H1 (cell line): Measurements from ENCODE around the gene NCOA6. TPM values are rescaled to one million over a fixed set of nuclear protein-coding genes. Genes with fewer than 3 reads are reported as not detected.

Source experiments
- CTCF ChIA-PET: fragments of 300-600 bp; sonication (Branson Sonifier 250); formaldehyde crosslinking; loops from one replicate; lab custom pipeline; 2021; ENCODE audit not compliant: partially characterized antibody; lab: Charles Lee
- POLR2A ChIA-PET: fragments of 300-600 bp; sonication (Branson Sonifier 250); formaldehyde crosslinking; loops from one replicate; lab custom pipeline; 2021; ENCODE audit warnings: inconsistent platforms; ENCODE audit not compliant: partially characterized antibody; lab: Charles Lee
- DNase-seq, 2 experiments: peaks; one replicate each; pipeline versions ENCODE4 v3.0.0 to v3.0.0-alpha.2; 2010 to 2022; ENCODE audit warnings: low spot score in 2 of 2, low read depth in 1 of 2, mixed read lengths in 1 of 2
- FAIRE-seq: peaks from 2 replicates; lab custom pipeline; 2011; peaks lifted over from hg19 to GRCh38; lab: Jason Lieb, UNC
- H2AFZ ChIP-seq: 2 replicates; pipeline ENCODE4 v1.8.1; 2012; ENCODE audit warnings: low read length, inconsistent platforms
- H2AK5ac ChIP-seq: 2 replicates; pipeline ENCODE4 v1.6.1; 2013; ENCODE audit warnings: low read depth, low read length
- H2BK120ac ChIP-seq: replicated peaks from 2 replicates; pipeline ENCODE3; 2013; ENCODE audit warnings: low read depth, low read length, inconsistent platforms
- H2BK12ac ChIP-seq: 2 replicates; pipeline ENCODE4 v1.6.1; 2013; ENCODE audit warnings: low read depth, low read length
- H2BK15ac ChIP-seq: 2 replicates; pipeline ENCODE4 v1.6.1; 2013; ENCODE audit warnings: low read length
- H2BK20ac ChIP-seq: 2 replicates; pipeline ENCODE4 v1.6.1; 2013; ENCODE audit warnings: low read length
- H2BK5ac ChIP-seq: 2 replicates; pipeline ENCODE4 v1.6.1; 2013; ENCODE audit warnings: low read depth, low read length
- H3K14ac ChIP-seq: 2 replicates; pipeline ENCODE4 v1.6.1; 2013; ENCODE audit warnings: inconsistent platforms; ENCODE audit not compliant: insufficient read length
- H3K18ac ChIP-seq: 2 replicates; pipeline ENCODE4 v1.6.1; 2013; ENCODE audit warnings: low read length; ENCODE audit errors: extremely low read depth
- H3K23ac ChIP-seq: 2 replicates; pipeline ENCODE4 v1.6.1; 2013; ENCODE audit warnings: inconsistent platforms; ENCODE audit not compliant: insufficient read length
- H3K23me2 ChIP-seq: 2 replicates; pipeline ENCODE4 v1.6.1; 2013; ENCODE audit warnings: low read depth, low read length
- H3K27ac ChIP-seq: 2 replicates; pipeline ENCODE4 v1.6.1; 2011; ENCODE audit warnings: low read depth, low read length, inconsistent platforms
- H3K27me3 ChIP-seq, 4 experiments: replicated peaks in 1 of 4; 1 replicate in 1 of 4; 2 replicates in 3 of 4; pipeline versions ENCODE4 v1.6.1 to v1.8.1; 2011 to 2013; ENCODE audit warnings: low read length in 3 of 4, mild to moderate bottlenecking in 3 of 4, inconsistent platforms in 2 of 4, mixed read lengths in 2 of 4, moderate library complexity in 1 of 4; ENCODE audit not compliant: control insufficient read depth in 3 of 4, insufficient read depth in 3 of 4; ENCODE audit errors: extremely low read depth in 1 of 4
- H3K36me3 ChIP-seq, 4 experiments: 2 replicates each; pipeline versions ENCODE4 v1.6.1 to v1.8.1; 2011 to 2013; ENCODE audit warnings: mild to moderate bottlenecking in 4 of 4, low read length in 3 of 4, moderate library complexity in 2 of 4, control low read depth in 1 of 4, inconsistent platforms in 1 of 4; ENCODE audit not compliant: insufficient read depth in 4 of 4, control insufficient read depth in 2 of 4
- H3K4ac ChIP-seq: replicated peaks from 2 replicates; pipeline ENCODE3; 2013; ENCODE audit warnings: low read length, low read depth, mixed read lengths, inconsistent platforms; ENCODE audit not compliant: insufficient read length
- H3K4me1 ChIP-seq, 4 experiments: replicated peaks in 1 of 4; 1 replicate in 1 of 4; 2 replicates in 3 of 4; pipeline versions ENCODE4 v1.6.1 to v1.8.1; 2011 to 2013; ENCODE audit warnings: low read length in 3 of 4, inconsistent platforms in 2 of 4, mixed read lengths in 1 of 4; ENCODE audit not compliant: insufficient read depth in 4 of 4, control insufficient read depth in 3 of 4
- H3K4me2 ChIP-seq, 2 experiments: 2 replicates each; pipeline versions ENCODE4 v1.6.1 to v1.8.1; 2011 to 2013; ENCODE audit warnings: low read depth in 2 of 2, low read length in 2 of 2, control low read depth in 1 of 2, inconsistent platforms in 1 of 2, mild to moderate bottlenecking in 1 of 2; ENCODE audit not compliant: insufficient read depth in 1 of 2
- H3K4me3 ChIP-seq, 4 experiments: fragments of 200-600, 300-600 bp in 1 of 4; sonication (generic), shearing (Covaris generic), sonication (Bioruptor Twin) in 1 of 4; 2 replicates each; pipeline versions ENCODE4 v1.5.1 to v1.8.1; 2011 to 2016; ENCODE audit warnings: low read length in 4 of 4, low read depth in 3 of 4, control low read depth in 2 of 4, inconsistent platforms in 2 of 4, mild to moderate bottlenecking in 2 of 4, mixed read lengths in 1 of 4, moderate library complexity in 1 of 4; ENCODE audit not compliant: insufficient read depth in 2 of 4; ENCODE audit errors: extremely low read depth in 1 of 4
- H3K56ac ChIP-seq: replicated peaks from 2 replicates; pipeline ENCODE3; 2013; ENCODE audit warnings: low read depth, mild to moderate bottlenecking, mixed read lengths, low read length, inconsistent platforms; ENCODE audit not compliant: insufficient read length
- H3K79me1 ChIP-seq: 2 replicates; pipeline ENCODE4 v1.6.1; 2013; ENCODE audit warnings: low read depth, low read length, control low read depth
- H3K79me2 ChIP-seq, 2 experiments: 2 replicates each; pipeline versions ENCODE4 v1.6.1 to v1.8.1; 2012 to 2013; ENCODE audit warnings: low read length in 2 of 2, mild to moderate bottlenecking in 2 of 2, inconsistent platforms in 1 of 2; ENCODE audit not compliant: insufficient read depth in 2 of 2, control insufficient read depth in 1 of 2
- H3K9ac ChIP-seq, 4 experiments: replicated peaks in 1 of 4; 1 replicate in 1 of 4; 2 replicates in 3 of 4; pipeline versions ENCODE4 v1.6.1 to v1.8.1; 2011 to 2013; ENCODE audit warnings: low read depth in 3 of 4, low read length in 3 of 4, control low read depth in 2 of 4, mild to moderate bottlenecking in 2 of 4, moderate library complexity in 2 of 4, inconsistent platforms in 1 of 4; ENCODE audit errors: extremely low read depth in 1 of 4
- H3K9me3 ChIP-seq, 2 experiments: 2 replicates each; pipeline versions ENCODE4 v1.6.1 to v1.8.1; 2012 to 2013; ENCODE audit warnings: mild to moderate bottlenecking in 2 of 2, moderate library complexity in 2 of 2, control low read depth in 1 of 2, inconsistent platforms in 1 of 2, low read depth in 1 of 2, low read length in 1 of 2, mixed read lengths in 1 of 2; ENCODE audit not compliant: insufficient read depth in 2 of 2
- H4K20me1 ChIP-seq, 2 experiments: replicated peaks in 1 of 2; 2 replicates each; pipeline versions ENCODE3 to v1.8.1; 2011 to 2013; ENCODE audit warnings: inconsistent platforms in 2 of 2, low read length in 2 of 2, mild to moderate bottlenecking in 1 of 2; ENCODE audit not compliant: insufficient read depth in 2 of 2, control insufficient read depth in 1 of 2
- H4K5ac ChIP-seq: 2 replicates; pipeline ENCODE4 v1.6.1; 2013; ENCODE audit warnings: low read length, low read depth, mixed read lengths, inconsistent platforms; ENCODE audit not compliant: insufficient read length
- H4K8ac ChIP-seq: 2 replicates; pipeline ENCODE4 v1.8.0; 2013; ENCODE audit warnings: mild to moderate bottlenecking, moderate library complexity, low read length, inconsistent platforms; ENCODE audit not compliant: insufficient read depth; ENCODE audit errors: extremely low read depth
- H4K91ac ChIP-seq: replicated peaks from 2 replicates; pipeline ENCODE3; 2013; ENCODE audit warnings: low read length, mixed read lengths, inconsistent platforms; ENCODE audit not compliant: insufficient read length
- EGR1 ChIP-seq: IDR thresholded peaks from 2 replicates; pipeline ENCODE4 v1.6.1; 2011; ENCODE audit warnings: low read depth, low read length, borderline replicate concordance
- EP300 ChIP-seq, 2 experiments: IDR thresholded peaks; 1 replicate in 1 of 2; 2 replicates in 1 of 2; pipeline ENCODE4 v1.6.1; 2011 to 2012; ENCODE audit warnings: low read depth in 2 of 2, low read length in 2 of 2, mild to moderate bottlenecking in 2 of 2, borderline replicate concordance in 1 of 2, inconsistent platforms in 1 of 2, moderate library complexity in 1 of 2
- PHF8 ChIP-seq: fragments of 200-600 bp; sonication (generic); conservative IDR thresholded peaks from 2 replicates; pipeline ENCODE4 v1.7.1; 2012; ENCODE audit warnings: low read depth, mild to moderate bottlenecking, inconsistent platforms, low read length, moderate library complexity
- POU5F1 ChIP-seq: IDR thresholded peaks from 2 replicates; pipeline ENCODE4 v1.6.1; 2011; ENCODE audit warnings: low read depth, mild to moderate bottlenecking, low read length, moderate library complexity
- RXRA ChIP-seq: IDR thresholded peaks from 2 replicates; pipeline ENCODE4 v1.6.1; 2011; ENCODE audit warnings: low read depth, mild to moderate bottlenecking, low read length, moderate library complexity; ENCODE audit not compliant: insufficient read depth
- SUZ12 ChIP-seq: fragments of 200-600 bp; sonication (generic); IDR thresholded peaks from 2 replicates; pipeline ENCODE4 v1.6.1; 2012; ENCODE audit warnings: mild to moderate bottlenecking, inconsistent platforms, low read length, moderate library complexity, mixed read lengths
- TEAD4 ChIP-seq: IDR thresholded peaks from 2 replicates; pipeline ENCODE4 v1.6.1; 2012; ENCODE audit warnings: low read depth, low read length, inconsistent platforms, mixed read lengths
- WGBS, 2 experiments: shearing (Covaris generic) in 1 of 2; methylation state at CpG; one replicate each; pipeline versions ENCODE4 v1.1.6 to v1.1.7; 2013 to 2015; ENCODE audit warnings: low lambda C conversion rate in 2 of 2, mixed read lengths in 2 of 2, inconsistent platforms in 1 of 2, low coverage in 1 of 2, missing lambda C conversion rate in 1 of 2; ENCODE audit not compliant: insufficient replicate concordance in 2 of 2, insufficient coverage in 1 of 2, insufficient read length in 1 of 2; ENCODE audit errors: extremely low coverage in 1 of 2, missing lambda C conversion rate in 1 of 2; 5-methylcytosine and 5-hydroxymethylcytosine counted together
- polyA plus RNA-seq, 7 experiments: library from polyadenylated mRNA; depleted of rRNA in 3 of 7; stranded (reverse) in 5 of 7; unstranded in 2 of 7; fragments of >200 nt in 5 of 7; fragments of 200-250 nt in 2 of 7; gene quantifications; 1 replicate in 5 of 7; 2 replicates in 1 of 7; 4 replicates in 1 of 7; pipeline versions ENCODE4 v1.2.1 to v1.2.3, GENCODE V29; 2011 to 2013; ENCODE audit warnings: missing spikeins in 2 of 7, mixed read lengths in 2 of 7
- total RNA-seq: library from RNA; stranded (reverse); fragmentation: NEBNext Ultra II Directional; extraction: Animal tissue kit (Norgen Biotek cat#: 25700); gene quantifications from 2 replicates; pipeline ENCODE4 v1.2.1, GENCODE V29; 2021

Gene NCOA6
- total and polyA plus RNA-seq, 2 of the 8 experiments (the other 6 are each of a cell fraction or from before 2014, with no cell fraction given): 9.0 to 9.5 TPM

GRCh38 chr20:34689486-34689885, 136.0 kb downstream of the NCOA6 start:
- Histone ChIP-seq H2BK15ac (no peak overlapping the region), H4K20me1 (no peaks in the 10 kb centered on the region), H3K27me3 (no peaks in the 10 kb centered on the region), H3K23ac (no peak overlapping the region), H3K79me1 (no peaks in the 10 kb centered on the region), H3K4ac (no peak overlapping the region), H3K4me3 (no peak overlapping the region), H3K27ac (no peak overlapping the region), H3K36me3 (no peaks in the 10 kb centered on the region), H3K23me2 (no peaks in the 10 kb centered on the region; the same call in 1 of the 2 replicates), H3K18ac (no peak overlapping the region), H4K8ac (no peak overlapping the region), H3K4me1 (no peaks in the 10 kb centered on the region), H2BK12ac (no peak overlapping the region), H3K14ac (no peak overlapping the region), H3K4me2 (no peak overlapping the region), H2BK120ac (no peak overlapping the region), H3K9me3 (no peaks in the 10 kb centered on the region), H4K91ac (no peak overlapping the region), H2BK5ac (no peak overlapping the region), H2AFZ (no peak overlapping the region), H3K9ac (no peak overlapping the region), H3K56ac (no peak overlapping the region), H2BK20ac (no peak overlapping the region), H4K5ac (no peak overlapping the region), H3K79me2 (no peaks in the 10 kb centered on the region), H2AK5ac (no peak overlapping the region)
- POLR2A ChIA-PET: interaction anchor here (0.6 to 1.6 kb wide), 2 partner anchors 9 to 12 kb away, joined by 4 to 6 read pairs; no protein-coding TSS in a partner anchor
- CTCF ChIA-PET: interaction anchor here (1.0 kb wide), 2 partner anchors 20 to 80 kb away, joined by 3 to 4 read pairs; no protein-coding TSS in a partner anchor
- no peak for FAIRE-seq
- no peak for TF ChIP-seq RXRA
- no peak for TF ChIP-seq PHF8
- no peak for TF ChIP-seq POU5F1
- no peak for TF ChIP-seq EP300 (IDR thresholded peaks at IDR 0.05; ENCODE audit: borderline replicate concordance in 1 of 2, low read depth in 2 of 2, low read length in 2 of 2)
- no peak for TF ChIP-seq TEAD4
- TF ChIP-seq EGR1: no peak
- TF ChIP-seq SUZ12: no peak
- WGBS, 2 experiments: 84% methylated on average over 2 of the region's 2 CpGs; no CpG with 5 or more reads in 1 of the 2 experiments
- no peak for DNase-seq
